GM19463 (cell line): ENCODE measurements around the gene ATAD3B.
"Not testable (repeated sequence)": the region's sequence is repeated elsewhere in the genome, so short reads cannot be mapped to it uniquely, and the experiment has no call there.

Source experiments
- ATAC-seq: cut with Tn5 transposase; IDR thresholded peaks from one replicate; pipeline ENCODE4 v1.9.1; 2021; ENCODE audit warnings: mild to moderate bottlenecking, moderate library complexity; ENCODE audit not compliant: unreplicated experiment

ATAD3B gene

DNA sequence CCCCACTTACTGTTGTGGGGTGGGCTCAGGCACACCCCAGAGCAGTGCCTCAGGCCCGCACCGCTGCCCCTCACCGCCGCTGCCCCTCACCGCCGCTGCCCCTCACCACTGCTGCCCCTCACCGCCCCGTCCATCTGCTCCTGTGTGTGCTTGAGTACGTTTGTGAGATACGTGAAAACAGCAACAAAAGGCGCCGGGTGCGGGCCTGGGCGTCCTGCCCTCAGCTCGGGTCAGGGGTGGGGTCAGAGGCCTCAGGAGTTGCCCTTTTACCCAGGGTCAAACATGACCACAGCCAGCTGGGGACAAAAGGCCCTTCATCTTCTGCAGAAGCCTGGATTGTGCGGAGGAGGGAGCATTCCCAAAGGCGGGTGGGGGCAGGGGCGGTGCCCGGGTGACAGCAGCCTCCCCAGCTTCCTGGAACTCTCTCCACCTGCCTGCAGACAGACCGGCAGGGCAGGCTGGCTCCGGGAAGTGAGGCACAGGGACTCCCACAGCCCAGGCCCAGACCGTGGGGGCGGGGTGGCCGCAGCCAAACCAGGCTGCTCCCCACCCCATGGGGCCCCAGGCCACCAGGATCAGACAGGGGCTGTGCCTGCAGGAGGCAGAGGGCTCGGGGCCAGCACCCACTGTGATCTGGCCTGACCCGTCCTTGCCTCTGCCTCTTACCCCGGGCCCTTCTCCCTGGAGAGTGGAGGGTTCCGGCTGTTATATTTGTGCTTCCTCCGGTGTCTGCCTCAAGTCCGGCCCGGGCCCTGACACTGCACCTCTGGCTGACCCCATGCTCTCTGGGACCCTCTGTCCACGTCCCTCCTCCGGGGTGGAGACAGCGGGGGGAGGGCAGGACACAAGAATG lies 38.4 kb upstream of the ATAD3B start:
- no peak for ATAC-seq

DNA sequence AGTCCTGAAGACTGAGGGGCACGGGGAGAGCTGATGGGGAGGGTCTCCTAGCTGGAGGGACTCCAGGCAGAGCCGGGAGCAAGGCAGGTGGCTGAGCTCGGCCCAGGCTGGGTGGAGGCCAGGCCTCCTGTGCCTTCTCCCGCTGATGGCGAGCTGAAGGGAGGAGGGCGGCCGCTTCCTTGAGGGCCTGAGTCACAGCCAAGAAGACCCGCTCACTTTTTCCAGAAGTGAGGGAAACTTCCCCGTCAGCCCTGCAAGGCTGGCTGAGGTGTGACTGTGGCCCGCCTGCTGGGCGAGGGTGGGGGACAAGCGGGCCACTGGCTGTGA lies 37.8 kb upstream of the ATAD3B start:
- no peak for ATAC-seq

DNA sequence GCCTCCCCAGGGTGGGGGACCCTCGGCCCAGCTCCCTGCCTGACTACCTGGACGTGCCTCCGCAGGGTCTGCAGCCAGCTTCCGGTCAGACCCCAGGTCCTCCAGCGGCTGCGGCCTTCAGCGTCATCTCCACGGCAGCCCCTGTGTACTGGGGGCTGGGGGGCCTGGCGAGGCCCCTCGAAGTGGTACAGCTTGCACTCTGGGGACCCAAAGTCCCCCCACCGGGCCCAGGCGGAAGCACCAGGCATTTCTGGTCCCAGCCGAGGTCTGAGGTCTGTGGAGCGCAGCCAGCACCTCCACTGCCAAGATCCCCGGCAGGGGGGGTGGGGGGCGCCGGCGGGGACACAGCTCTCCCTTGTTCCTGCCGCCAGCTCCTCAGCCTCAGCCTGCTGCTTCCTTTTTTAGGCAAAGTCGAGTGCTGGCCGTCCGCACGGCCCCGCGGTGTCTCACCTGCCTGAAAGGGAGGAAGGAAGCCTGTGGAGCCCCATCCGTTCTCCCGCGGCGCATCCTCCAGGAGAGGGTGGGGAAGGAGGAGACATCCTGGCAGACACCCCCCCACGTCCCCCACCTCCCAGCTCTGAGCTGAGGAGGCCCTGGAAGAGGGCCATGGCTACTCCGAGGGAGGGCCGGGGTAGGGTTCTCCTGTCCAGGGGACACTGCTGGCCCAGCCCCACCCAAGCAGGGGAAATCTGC lies 37.3 kb upstream of the ATAD3B start:
- no peak for ATAC-seq

DNA sequence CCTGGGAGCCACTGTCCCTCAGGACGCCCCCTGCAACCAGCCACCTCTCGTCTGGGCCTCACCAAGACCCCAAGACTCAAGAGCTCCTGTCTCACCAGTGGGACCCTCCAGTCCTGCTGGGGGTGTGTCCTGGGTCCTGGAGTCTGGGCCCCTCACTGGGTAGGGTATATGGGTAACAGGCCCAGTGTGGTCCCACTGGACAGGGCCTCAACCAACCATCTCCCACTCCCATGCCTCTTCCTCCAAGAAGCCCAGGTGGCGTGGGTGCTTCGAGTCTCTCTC lies 36.8 kb upstream of the ATAD3B start:
- no peak for ATAC-seq

DNA sequence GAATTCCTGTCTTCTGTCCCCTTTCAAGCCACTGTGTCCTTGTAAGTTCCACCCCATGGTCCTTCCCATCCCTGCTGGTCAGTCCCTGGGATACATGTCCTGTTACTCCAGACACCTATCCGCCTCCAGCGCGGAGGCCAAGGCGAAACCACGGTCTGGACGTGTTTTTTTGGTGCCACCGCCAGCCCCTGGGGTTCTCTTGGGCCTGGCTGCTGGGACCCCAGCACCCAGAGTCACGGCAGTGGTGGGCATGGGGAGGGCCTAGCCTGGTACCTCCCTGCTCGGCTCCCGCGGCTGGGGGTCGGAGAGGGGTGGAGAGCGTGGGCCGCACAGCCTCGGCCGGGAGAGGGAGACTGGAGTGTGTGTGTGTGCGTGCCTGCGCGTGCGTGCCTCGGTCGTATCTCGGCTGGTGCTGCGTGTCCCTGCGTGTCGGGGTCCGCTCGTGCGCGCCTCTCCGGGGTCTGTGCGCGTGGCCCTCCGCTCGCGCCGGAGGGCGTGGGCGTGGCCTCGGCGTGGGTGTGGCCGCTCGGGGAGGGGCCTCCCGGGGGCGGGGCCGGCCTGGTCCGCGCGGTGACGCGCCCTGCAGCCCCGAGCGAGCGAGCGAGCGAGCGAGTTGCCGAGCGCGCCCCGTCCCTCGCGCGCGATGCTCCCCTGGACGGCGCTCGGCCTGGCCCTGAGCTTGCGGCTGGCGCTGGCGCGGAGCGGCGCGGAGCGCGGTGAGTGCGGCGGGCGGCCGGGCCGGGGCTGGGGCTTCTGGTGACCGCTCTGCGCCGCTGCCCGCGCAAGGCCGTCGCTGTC lies 36.3 kb upstream of the ATAD3B start, which contains the start of gene VWA1:
Gene VWA1 (plus strand): TSS at position 585 of the 798 bp plus-strand sequence. CDS start 59 bp downstream, at position 644.
- peak; percentile 46 for ATAC-seq

DNA sequence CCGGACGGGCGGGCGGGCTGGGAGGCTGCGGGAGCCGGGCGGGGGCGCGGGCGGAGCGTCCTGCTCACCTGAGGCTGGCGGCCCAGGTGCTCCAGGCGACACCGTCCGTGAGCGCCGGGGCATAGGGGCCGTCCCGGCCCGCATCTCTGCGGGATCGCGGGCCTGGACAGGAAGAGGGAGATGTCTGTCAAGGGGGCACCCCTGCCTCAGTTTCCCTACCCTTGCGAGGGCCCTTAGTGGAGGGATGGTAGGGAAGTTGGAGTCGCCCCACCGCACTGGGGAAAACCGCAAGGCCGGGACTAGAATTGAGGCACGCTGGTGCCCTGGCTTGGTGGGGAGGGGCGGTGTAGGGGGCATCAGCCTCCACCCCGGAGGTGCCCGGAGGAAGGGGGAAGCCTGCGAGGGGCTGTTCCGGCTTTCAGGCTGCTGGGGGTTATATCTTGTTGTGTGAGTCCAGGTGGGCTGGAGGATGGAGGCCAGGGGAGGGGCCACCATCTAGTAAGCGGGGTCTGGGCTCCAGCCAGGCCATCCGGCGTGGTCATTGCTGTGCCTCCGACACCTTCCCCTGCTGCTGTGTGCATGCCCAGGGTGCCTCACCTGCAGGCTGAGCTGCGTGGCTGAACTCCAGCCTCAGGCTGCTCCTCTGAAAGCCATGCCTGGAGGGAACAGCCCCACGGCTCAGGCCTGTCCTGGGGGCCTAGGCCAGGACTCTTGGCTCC lies 35.5 kb upstream of the ATAD3B start:
- no peak for ATAC-seq

DNA sequence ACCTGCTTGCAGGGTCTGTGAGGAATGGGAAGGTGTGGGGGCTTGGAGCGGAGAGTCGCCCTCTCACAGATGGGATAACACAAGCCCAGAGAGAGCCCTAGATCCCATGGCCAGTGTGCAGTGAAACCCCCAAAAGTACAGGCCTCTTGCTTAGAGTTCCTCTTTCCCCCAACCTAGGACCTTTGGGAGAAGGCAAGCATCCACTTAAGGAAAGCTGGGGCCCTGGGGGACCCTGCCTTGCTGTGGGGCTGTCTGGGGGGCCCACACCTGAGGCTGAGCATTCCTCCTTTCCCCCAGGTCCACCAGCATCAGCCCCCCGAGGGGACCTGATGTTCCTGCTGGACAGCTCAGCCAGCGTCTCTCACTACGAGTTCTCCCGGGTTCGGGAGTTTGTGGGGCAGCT lies 34.9 kb upstream of the ATAD3B start:
- no peak for ATAC-seq

DNA sequence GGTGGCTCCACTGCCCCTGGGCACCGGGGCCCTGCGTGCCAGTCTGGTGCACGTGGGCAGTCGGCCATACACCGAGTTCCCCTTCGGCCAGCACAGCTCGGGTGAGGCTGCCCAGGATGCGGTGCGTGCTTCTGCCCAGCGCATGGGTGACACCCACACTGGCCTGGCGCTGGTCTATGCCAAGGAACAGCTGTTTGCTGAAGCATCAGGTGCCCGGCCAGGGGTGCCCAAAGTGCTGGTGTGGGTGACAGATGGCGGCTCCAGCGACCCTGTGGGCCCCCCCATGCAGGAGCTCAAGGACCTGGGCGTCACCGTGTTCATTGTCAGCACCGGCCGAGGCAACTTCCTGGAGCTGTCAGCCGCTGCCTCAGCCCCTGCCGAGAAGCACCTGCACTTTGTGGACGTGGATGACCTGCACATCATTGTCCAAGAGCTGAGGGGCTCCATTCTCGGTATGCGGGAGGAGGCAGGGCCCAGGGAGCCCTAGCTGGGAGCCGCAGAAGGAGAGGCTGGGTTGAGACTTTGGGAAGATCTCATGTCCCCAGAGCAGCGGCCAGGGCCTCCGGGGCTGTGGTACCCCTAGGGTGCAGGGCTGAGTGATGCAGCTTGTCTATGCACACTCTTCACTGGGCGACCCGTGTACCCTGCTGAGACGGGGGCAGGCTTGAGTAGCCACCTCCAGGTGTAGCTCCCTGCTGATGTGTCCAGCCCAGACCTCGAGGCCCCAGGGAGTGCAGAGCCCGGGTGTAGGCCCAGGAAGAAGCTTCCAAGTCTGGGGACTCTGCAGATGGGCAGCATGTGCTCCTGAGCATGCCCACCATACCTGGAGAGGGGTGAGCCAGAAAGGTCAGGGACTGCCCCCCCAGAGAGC lies 34.3 kb upstream of the ATAD3B start:
- ATAC-seq, result no peak

DNA sequence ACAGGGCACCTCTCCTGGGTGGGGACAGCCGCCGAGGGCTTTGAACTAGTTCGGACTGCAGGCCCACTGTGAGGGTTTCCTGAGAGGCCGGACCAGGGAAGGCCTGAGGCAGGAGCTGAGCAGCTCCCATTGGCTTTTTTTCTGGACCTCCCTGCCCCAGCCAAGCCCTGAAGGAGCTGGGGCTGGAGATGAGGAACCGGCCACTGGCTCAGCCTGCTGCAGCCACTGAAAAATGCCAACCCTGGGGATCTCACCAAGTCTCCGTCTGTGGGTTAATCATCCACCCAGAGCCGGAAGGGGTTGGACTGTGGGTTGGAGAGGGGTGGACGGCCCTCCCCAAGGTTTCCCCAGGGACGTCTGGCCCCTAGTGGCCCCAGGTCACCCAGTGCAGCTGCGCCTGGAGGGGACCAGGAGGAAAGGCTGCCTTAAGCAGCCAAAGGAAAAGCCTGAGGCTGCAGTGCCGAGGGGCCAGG lies 33.6 kb upstream of the ATAD3B start:
- ATAC-seq, result peak; percentile 38

DNA sequence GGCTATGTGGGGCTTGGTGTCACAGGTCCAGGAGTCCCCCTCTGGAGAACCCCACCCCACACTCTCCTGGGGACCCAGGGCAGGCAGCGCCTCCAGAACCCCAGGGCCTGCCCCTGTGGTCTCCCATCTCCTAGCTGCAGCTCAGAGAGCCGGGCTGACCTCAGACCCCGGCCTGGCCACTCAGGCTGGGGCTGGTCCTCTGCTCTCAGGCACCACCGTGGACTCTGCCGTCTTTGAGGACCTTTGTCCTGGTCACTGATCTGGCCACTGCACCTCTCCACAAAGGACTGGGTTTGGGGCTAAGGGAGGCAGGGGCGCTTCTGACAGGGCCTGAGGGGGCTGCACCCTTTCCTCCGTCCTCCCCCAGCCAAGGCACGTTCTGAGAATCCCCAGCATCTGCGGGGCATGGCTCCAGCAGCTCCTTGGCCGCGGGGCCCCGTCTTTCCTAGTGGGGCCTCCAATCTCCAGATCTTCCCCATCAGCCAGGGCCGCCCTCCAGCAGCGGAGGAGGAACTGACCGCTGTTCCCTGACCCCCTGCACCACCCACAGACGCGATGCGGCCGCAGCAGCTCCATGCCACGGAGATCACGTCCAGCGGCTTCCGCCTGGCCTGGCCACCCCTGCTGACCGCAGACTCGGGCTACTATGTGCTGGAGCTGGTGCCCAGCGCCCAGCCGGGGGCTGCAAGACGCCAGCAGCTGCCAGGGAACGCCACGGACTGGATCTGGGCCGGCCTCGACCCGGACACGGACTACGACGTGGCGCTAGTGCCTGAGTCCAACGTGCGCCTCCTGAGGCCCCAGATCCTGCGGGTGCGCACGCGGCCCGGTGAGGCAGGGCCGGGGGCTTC lies 32.8 kb upstream of the ATAD3B start:
- no peak for ATAC-seq

DNA sequence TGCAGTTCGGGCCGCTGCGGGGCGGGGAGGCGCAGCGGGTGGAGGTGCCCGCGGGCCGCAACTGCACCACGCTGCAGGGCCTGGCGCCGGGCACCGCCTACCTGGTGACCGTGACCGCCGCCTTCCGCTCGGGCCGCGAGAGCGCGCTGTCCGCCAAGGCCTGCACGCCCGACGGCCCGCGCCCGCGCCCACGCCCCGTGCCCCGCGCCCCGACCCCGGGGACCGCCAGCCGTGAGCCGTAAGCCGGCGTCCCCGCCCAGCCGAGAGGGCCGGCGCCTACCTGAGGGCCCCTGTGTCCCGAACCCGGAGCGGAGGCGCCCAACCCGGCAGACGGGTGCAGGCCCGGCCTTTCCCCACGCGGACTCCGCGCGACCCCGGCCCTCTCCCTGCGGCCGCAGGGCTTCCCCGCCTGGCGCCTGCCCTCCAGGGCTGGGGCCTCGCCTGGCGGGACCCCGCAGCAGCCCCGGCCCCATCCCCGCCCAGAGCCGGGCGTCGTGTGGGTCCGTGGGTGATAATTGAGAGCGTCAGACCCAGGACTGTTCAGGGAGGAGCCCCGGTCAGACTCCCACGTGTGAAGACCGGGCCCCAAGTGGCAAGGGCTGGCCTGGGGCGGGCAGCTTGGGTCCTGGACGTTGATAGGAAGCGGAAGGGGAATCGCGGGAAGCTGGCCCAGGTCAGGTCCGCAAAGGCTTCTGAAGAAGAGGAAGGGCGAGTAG lies 31.9 kb upstream of the ATAD3B start:
- ATAC-seq, result no peak

DNA sequence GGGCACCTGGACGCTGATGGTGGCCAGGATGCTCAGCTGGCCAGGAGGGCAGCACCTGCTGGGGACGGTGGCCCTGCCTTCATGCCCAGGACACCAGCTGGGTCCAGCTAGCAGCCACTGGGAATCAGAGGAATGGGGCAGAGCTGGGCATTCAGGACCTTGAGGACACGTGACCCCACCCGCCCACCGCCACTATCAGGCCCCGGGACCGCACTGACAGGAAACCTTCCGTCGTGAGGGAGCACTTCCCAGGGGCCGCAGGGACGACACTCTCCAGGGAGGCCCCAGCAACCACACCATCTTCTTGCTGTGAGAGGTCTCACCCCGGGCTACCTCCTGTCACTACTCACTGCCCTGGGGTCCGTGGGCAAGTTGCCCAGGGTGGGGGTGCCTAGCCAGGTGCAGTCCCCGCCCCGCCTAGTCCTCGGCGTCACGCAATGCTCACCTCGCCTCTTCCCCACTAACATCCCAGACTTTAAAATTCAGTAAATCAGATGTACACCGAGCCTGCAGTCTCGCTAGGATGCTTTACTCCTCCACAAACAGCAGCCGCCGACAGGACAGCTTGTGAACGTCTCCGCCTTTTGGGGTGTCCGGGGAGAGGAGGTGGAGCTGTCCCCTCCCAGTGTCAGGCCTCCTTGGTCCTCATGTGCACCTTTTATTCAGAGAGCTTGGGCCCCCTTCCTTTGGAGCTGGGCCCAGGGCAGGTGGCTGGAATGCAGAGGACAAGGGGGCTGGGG lies 31.1 kb upstream of the ATAD3B start:
- no peak for ATAC-seq

DNA sequence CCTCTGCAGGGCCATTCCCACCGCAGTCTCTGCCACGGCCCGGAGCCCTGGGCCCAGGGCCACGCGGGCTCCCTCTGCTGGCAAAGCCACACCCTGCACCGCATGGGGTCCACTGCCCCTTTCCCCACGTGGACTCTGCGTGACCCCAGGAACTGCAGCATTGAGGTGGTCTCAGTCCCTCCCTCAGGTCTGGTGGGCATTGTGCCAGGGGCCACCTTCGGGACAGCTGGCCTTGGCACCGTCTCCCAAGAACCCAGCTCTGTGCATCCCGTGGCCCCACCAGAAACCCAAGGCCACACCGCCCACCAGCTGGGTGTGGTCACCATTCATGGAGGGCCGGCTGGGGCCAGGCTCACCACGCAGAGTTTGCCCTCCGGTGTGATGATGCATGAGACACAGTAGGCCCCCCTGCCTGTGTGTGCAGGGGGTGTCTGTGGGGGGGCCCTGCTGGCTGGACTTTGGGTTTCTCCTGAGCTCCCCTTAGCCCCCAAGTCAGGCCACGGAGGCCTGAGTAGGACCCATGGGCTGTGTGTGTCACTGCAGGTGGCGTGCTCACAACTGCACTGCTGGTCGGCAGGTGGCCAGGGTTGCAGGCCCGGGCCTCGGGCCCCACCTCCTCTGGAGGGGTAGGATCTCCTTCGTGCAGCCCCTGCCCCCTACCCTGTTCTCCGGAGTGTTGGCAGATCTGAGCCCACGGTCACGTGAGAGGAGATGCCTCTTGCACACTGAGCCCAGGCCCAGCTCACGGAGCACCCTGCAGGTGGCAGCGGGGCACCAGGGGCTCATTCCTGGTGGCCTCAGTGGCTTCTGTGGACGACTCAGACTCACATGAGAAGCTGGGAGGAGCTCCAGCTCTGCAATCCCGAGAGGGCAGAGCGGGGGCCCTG lies 30.3 kb upstream of the ATAD3B start:
- ATAC-seq, result no peak

DNA sequence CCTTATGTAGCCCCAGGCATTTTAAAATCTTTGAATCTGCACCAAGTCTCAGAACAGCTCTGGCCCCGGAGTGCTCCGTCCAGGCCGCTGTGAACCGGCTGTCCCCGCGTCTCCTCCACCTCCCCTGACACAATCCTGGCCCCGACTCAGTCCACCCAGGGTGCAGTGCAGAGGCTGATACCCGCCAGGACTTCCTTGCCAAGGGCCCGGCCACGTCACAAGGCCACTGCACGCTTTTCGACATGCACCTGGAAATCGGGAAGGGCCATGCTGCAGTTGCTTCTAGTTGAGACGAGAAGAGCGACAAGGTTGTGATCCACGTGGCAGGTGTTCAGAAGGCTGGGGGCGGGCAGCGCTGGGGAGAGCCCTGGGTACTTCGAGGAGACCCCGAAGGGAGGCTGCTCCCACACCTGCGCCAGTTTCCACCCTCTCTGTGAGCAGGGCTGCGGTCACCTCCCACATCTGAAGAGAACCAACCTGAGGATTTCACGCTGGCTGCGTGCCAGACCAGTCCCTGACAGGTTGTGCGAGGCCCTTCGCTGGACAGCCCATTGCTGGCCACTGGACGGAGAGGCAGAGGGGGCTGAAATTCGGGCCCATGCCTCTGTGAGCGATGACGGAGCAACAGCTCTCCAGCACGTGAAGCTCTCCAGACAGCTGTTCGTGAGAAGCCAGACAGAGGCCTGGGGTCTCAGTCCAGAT lies 29.3 kb upstream of the ATAD3B start:
- no peak for ATAC-seq

DNA sequence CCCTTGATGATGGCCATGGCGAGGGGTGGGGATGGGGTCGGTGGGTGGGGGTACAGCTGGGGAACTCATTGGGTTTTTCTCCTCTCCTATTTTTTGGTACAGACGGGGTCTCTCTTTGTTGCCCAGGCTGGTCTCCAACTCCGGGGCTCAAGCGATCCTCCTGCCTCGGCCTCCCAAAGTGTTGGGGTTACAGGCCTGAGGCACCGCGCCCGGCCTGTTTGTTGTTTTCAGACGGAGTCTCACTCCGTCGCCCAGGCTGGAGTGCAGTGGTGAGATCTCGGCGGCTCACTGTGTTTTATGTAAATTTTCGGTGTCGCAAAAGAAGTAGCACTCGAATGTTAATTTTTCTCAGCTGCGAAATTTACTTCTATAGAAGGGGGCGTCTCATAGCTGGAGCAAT lies 24.9 kb upstream of the ATAD3B start:
- ATAC-seq, result not testable (repeated sequence)

DNA sequence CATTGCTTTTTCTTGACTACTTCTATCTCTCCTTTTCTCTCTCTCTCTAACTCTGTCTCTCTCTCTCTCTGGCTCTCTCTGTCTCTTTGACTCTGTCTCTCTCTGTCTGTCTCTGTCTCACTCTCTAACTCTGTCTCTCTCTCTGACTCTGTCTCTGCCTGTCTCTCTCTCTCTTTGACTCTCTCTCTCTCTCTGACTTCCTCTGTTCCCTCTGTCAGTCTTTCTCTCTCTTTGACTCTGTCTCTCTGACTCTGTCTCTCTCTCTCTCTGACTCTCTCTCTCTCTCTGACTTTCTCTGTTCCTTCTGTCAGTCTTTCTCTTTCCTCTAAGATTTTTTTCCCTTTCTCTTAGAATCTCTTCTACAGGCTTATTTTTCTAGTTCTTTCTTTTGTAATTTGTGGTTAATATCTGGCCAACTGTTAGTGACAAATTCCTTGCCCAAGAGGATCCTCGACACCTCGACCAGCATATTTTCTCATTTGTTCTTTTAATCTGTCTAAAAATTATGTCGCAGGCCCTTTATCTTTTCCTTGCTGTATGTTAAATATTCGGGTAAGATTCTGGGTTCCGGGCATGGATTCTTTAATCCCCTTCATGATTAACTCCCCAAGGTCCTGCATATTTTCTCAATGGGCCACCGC lies 22.3 kb upstream of the ATAD3B start, which contains the start of gene ATAD3C:
Gene ATAD3C (plus strand): TSS at position 591 of the 641 bp plus-strand sequence. CDS start 995 bp downstream, outside the sequence.
- ATAC-seq, result no peak
